Measurements from ENCODE around the gene WDR12. TPM values are rescaled to one million over a fixed set of nuclear protein-coding genes. Genes with fewer than 3 reads are reported as not detected.

WDR12 gene
- polyA plus RNA-seq, 6 donors from 2014 or later = 7.1 to 18.6 (median 12.8) TPM

GRCh38 chr2:202824901-202825300 is 86.6 kb downstream of the WDR12 start:
- no peak overlapping the region for H3K4me3 Mint-ChIP-seq
- no peak for ATAC-seq (ENCODE audit: low read depth in 2 of 2)
- DNase-seq = no peak
- no peaks in the 10 kb centered on the region for H3K27me3 Mint-ChIP-seq
- H3K27ac Mint-ChIP-seq = peak overlapping the region in 2 of 6 donors; percentile 60 to 62
- H3K36me3 Mint-ChIP-seq = peaks cover 0 to 5% of the 10 kb centered on the region in 2 donors
- H3K4me1 Mint-ChIP-seq = peaks cover 4 to 10% (median 5%) of the 10 kb centered on the region in 3 donors
- H3K9me3 Mint-ChIP-seq = no peaks in the 10 kb centered on the region

Other genes with a start within 250 kb of the WDR12 start
- gene ICA1L, start 39.9 kb downstream of the WDR12 start, polyA plus RNA-seq (ENCODE audit: low read depth in 6 of 6) = 1 to 10 TPM in 5 of 6 donors, under 1 TPM in 1; 0.89 to 4.8 (median 3.6) TPM
- gene CARF, start 602 bp upstream of the WDR12 start, polyA plus RNA-seq (ENCODE audit: low read depth in 6 of 6) = 10 to 100 TPM in 1 of 6 donors, 1 to 10 TPM in 4, under 1 TPM in 1; 0.32 to 10.9 (median 7.2) TPM
- gene NBEAL1, start 103.2 kb upstream of the WDR12 start, polyA plus RNA-seq (ENCODE audit: low read depth in 6 of 6) = 1 to 10 TPM; 5.4 to 8.3 (median 7.3) TPM